Type B pancreatic cell (in vitro differentiated cells): ENCODE measurements around the gene MRTFA. TPM values are rescaled to one million over a fixed set of nuclear protein-coding genes. Genes with fewer than 3 reads are reported as not detected.

Source experiments
- DNase-seq: peaks from one replicate; pipeline ENCODE4 v3.0.0; 2021; ENCODE audit warnings: mixed read lengths; ENCODE audit not compliant: unreplicated experiment; ENCODE audit errors: extremely low spot score
- H3K27ac Mint-ChIP-seq: 2 replicates; pipeline ENCODE4 v1.8.0; 2021; ENCODE audit warnings: mild to moderate bottlenecking, mixed read lengths
- H3K27me3 Mint-ChIP-seq: 2 replicates; pipeline ENCODE4 v1.8.0; 2021; ENCODE audit warnings: mixed read lengths
- H3K36me3 Mint-ChIP-seq: 2 replicates; pipeline ENCODE4 v1.8.0; 2021; ENCODE audit warnings: mixed read lengths
- H3K4me1 Mint-ChIP-seq: one replicate; pipeline ENCODE4 v1.8.0; 2021; ENCODE audit warnings: mixed read lengths; ENCODE audit not compliant: unreplicated experiment
- H3K4me3 Mint-ChIP-seq: 2 replicates; pipeline ENCODE4 v1.8.0; 2021; ENCODE audit warnings: mild to moderate bottlenecking, mixed read lengths
- H3K9me3 Mint-ChIP-seq: 2 replicates; pipeline ENCODE4 v1.8.0; 2021; ENCODE audit warnings: mixed read lengths
- CTCF ChIP-seq: fragments of 200-600 bp; sonication (generic); conservative IDR thresholded peaks from 2 replicates; pipeline ENCODE4 v1.5.0; 2021; ENCODE audit warnings: antibody characterized with exemption, mild to moderate bottlenecking
- total RNA-seq: library from RNA; stranded (reverse); gene quantifications from 2 replicates; pipeline ENCODE4 v1.2.1, GENCODE V29; 2021; ENCODE audit warnings: low replicate concordance

MRTFA gene
- total RNA-seq, 1 donor from 2014 or later = 49.8 TPM

GRCh38 chr22:40473703-40474102 lies 162.8 kb downstream of the MRTFA start:
- TF ChIP-seq CTCF = no peak
- Mint-ChIP-seq H3K27ac (no peak overlapping the region), H3K36me3 (no peaks in the 10 kb centered on the region), H3K27me3 (no peaks in the 10 kb centered on the region), H3K4me1 (peaks cover 13% of the 10 kb centered on the region), H3K4me3 (no peak overlapping the region), H3K9me3 (no peaks in the 10 kb centered on the region)
- no peak for DNase-seq

GRCh38 chr22:40472579-40472978 lies 163.9 kb downstream of the MRTFA start:
- no peak overlapping the region for H3K4me3 Mint-ChIP-seq
- H3K27ac Mint-ChIP-seq = no peak overlapping the region
- DNase-seq = no peak

GRCh38 chr22:40472051-40472450 lies 164.5 kb downstream of the MRTFA start:
- TF ChIP-seq CTCF = no peak
- no peak overlapping the region for H3K27ac Mint-ChIP-seq
- H3K4me1 Mint-ChIP-seq = peaks cover 4% of the 10 kb centered on the region
- H3K36me3 Mint-ChIP-seq = no peaks in the 10 kb centered on the region
- H3K27me3 Mint-ChIP-seq = no peaks in the 10 kb centered on the region
- DNase-seq = no peak
- H3K4me3 Mint-ChIP-seq = no peak overlapping the region
- H3K9me3 Mint-ChIP-seq = no peaks in the 10 kb centered on the region

More at GRCh38 chr22:40472579-40472978, 163.9 kb downstream of the MRTFA start:
- Mint-ChIP-seq H3K9me3 (no peaks in the 10 kb centered on the region), H3K27me3 (no peaks in the 10 kb centered on the region), H3K4me1 (peaks cover 6% of the 10 kb centered on the region), H3K36me3 (no peaks in the 10 kb centered on the region)
- no peak for TF ChIP-seq CTCF

GRCh38 chr22:40469181-40469580 lies 167.3 kb downstream of the MRTFA start:
- no peak for DNase-seq
- Mint-ChIP-seq H3K4me3 (no peak overlapping the region), H3K27me3 (no peaks in the 10 kb centered on the region), H3K4me1 (peaks cover 4% of the 10 kb centered on the region), H3K36me3 (no peaks in the 10 kb centered on the region), H3K27ac (no peak overlapping the region), H3K9me3 (no peaks in the 10 kb centered on the region)
- TF ChIP-seq CTCF = no peak

- no peak for TF ChIP-seq CTCF
- Mint-ChIP-seq H3K27me3 (no peaks in the 10 kb centered on the region), H3K4me3 (no peak overlapping the region), H3K4me1 (peaks cover 4% of the 10 kb centered on the region), H3K36me3 (no peaks in the 10 kb centered on the region), H3K27ac (no peak overlapping the region), H3K9me3 (no peaks in the 10 kb centered on the region)
- no peak for DNase-seq
These were observed 167.9 kb downstream of the MRTFA start for GRCh38 chr22:40468616-40469015.

- Mint-ChIP-seq H3K27me3 (no peaks in the 10 kb centered on the region), H3K27ac (no peak overlapping the region), H3K4me3 (no peak overlapping the region), H3K36me3 (peaks cover 7% of the 10 kb centered on the region), H3K4me1 (peaks cover 8% of the 10 kb centered on the region), H3K9me3 (no peaks in the 10 kb centered on the region)
- no peak for TF ChIP-seq CTCF
- no peak for DNase-seq
These were observed 169.5 kb downstream of the MRTFA start for GRCh38 chr22:40466976-40467375.
